HepG2 (cell line): ENCODE measurements around the gene DHH. TPM values are rescaled to one million over a fixed set of nuclear protein-coding genes. Genes with fewer than 3 reads are reported as not detected.

Source experiments
- CREB3 ChIP-seq: sonication (generic); formaldehyde crosslinking; IDR thresholded peaks from 2 replicates; pipeline ENCODE4 v1.5.0; 2020; ENCODE audit warnings: missing genetic modification reagents
- HIC2 ChIP-seq: sonication (generic); formaldehyde crosslinking; IDR thresholded peaks from 2 replicates; pipeline ENCODE4 v1.9.0; 2022; ENCODE audit warnings: low read depth, missing genetic modification reagents
- IKZF1 ChIP-seq: fragments of 450-650 bp; IDR thresholded peaks from 2 replicates; pipeline ENCODE4 v1.7.1; 2016
- LRRFIP1 ChIP-seq: sonication (generic); formaldehyde crosslinking; conservative IDR thresholded peaks from 2 replicates; pipeline ENCODE4 v1.4.0; 2020; ENCODE audit warnings: missing genetic modification reagents
- PHB2 ChIP-seq: fragments of 450-650 bp; IDR thresholded peaks from 2 replicates; pipeline ENCODE4 v1.6.1; 2018; ENCODE audit not compliant: partially characterized antibody
- SRF ChIP-seq: IDR thresholded peaks from 2 replicates; pipeline ENCODE4 v1.6.1; 2011; ENCODE audit warnings: mild to moderate bottlenecking, low read depth, low read length, moderate library complexity
- SUZ12 ChIP-seq: fragments of 150-350 bp; IDR thresholded peaks from 2 replicates; pipeline ENCODE4 v1.6.1; 2014; ENCODE audit warnings: low read depth, low read length
- TIGD3 ChIP-seq: sonication (generic); formaldehyde crosslinking; IDR thresholded peaks from 2 replicates; pipeline ENCODE4 v1.5.1; 2020; ENCODE audit warnings: mild to moderate bottlenecking, missing genetic modification reagents, borderline replicate concordance
- ZBTB1 ChIP-seq: sonication (generic); formaldehyde crosslinking; IDR thresholded peaks from 2 replicates; pipeline ENCODE4 v1.4.0; 2020; ENCODE audit warnings: missing genetic modification reagents, borderline replicate concordance
- ZBTB38 ChIP-seq: sonication (generic); formaldehyde crosslinking; IDR thresholded peaks from 2 replicates; pipeline ENCODE4 v1.5.1; 2020; ENCODE audit warnings: mild to moderate bottlenecking, missing genetic modification reagents
- ZNF251 ChIP-seq: sonication (generic); formaldehyde crosslinking; IDR thresholded peaks from 2 replicates; pipeline ENCODE4 v1.9.0; 2021; ENCODE audit warnings: mild to moderate bottlenecking, missing genetic modification reagents
- ZNF383 ChIP-seq: sonication (generic); formaldehyde crosslinking; IDR thresholded peaks from 2 replicates; pipeline ENCODE4 v1.4.0; 2020; ENCODE audit warnings: missing genetic modification reagents, mild to moderate bottlenecking, borderline replicate concordance
- ZNF615 ChIP-seq: sonication (generic); formaldehyde crosslinking; IDR thresholded peaks from 2 replicates; pipeline ENCODE4 v1.5.0; 2020; ENCODE audit warnings: mild to moderate bottlenecking, missing genetic modification reagents, borderline replicate concordance
- ZNF644 ChIP-seq: IDR thresholded peaks from 2 replicates; pipeline ENCODE4 v1.6.1; 2016; ENCODE audit warnings: low read depth
- ZNF720 ChIP-seq: sonication (generic); formaldehyde crosslinking; IDR thresholded peaks from 2 replicates; pipeline ENCODE4 v1.4.0; 2020; ENCODE audit warnings: missing genetic modification reagents
- ZNF775 ChIP-seq: sonication (generic); formaldehyde crosslinking; IDR thresholded peaks from 2 replicates; pipeline ENCODE4 v1.4.0; 2020; ENCODE audit warnings: missing genetic modification reagents, mild to moderate bottlenecking, moderate library complexity, borderline replicate concordance
- ZNF800 ChIP-seq: sonication (generic); formaldehyde crosslinking; IDR thresholded peaks from 2 replicates; pipeline ENCODE4 v1.4.0; 2020; ENCODE audit warnings: missing genetic modification reagents
- ZXDC ChIP-seq: sonication (generic); formaldehyde crosslinking; IDR thresholded peaks from 2 replicates; pipeline ENCODE4 v1.5.0; 2020; ENCODE audit warnings: mild to moderate bottlenecking, missing genetic modification reagents
- polyA plus RNA-seq, 8 experiments: library from polyadenylated mRNA; depleted of rRNA in 3 of 8; stranded (reverse) in 7 of 8; unstranded in 1 of 8; fragments of >200 nt; fragmentation: Illumina TruSeq in 4 of 8; extraction: Trizol in 4 of 8; gene quantifications; 2 replicates each; pipeline versions ENCODE4 v1.2.1 to v1.2.3, GENCODE V29; 2011 to 2016; ENCODE audit warnings: low read depth in 4 of 8, missing spikeins in 1 of 8, mixed read lengths in 1 of 8; ENCODE audit not compliant: insufficient read depth in 1 of 8
- total RNA-seq, 5 experiments: library from RNA; depleted of rRNA; stranded (reverse); fragments of >200 nt; fragmentation: Illumina TruSeq; extraction: Trizol; gene quantifications; 2 replicates each; pipeline ENCODE4 v1.2.3, GENCODE V29; 2016; ENCODE audit warnings: low read depth in 1 of 5

The DHH gene
- total and polyA plus RNA-seq, 2 of the 13 experiments (the other 11 are each of a cell fraction or from before 2014, with no cell fraction given) = not detected

GRCh38 chr12:49055978-49056754 is 38.4 kb downstream of the DHH start (continued):
- TF ChIP-seq ZNF800 (no peak), ZNF644 (CRISPR knock-in tag) (no peak), CREB3 (CRISPR knock-in tag) (no peak), ZBTB38 (CRISPR knock-in tag) (no peak), ZNF775 (CRISPR knock-in tag) (no peak), IKZF1 (no peak), SRF (no peak), ZNF720 (CRISPR knock-in tag) (no peak), SUZ12 (peak; percentile 48), ZXDC (CRISPR knock-in tag) (no peak), ZNF251 (CRISPR knock-in tag) (no peak), ZNF615 (no peak), ZBTB1 (CRISPR knock-in tag) (no peak), PHB2 (no peak), ZNF383 (CRISPR knock-in tag) (no peak), LRRFIP1 (CRISPR knock-in tag) (no peak), TIGD3 (CRISPR knock-in tag) (no peak), HIC2 (CRISPR knock-in tag) (no peak)
